ENCODE measurements around the gene DDRGK1.

Gene DDRGK1

GRCh38 chr20:3238616-3239025 lies 34.1 kb upstream of the DDRGK1 start:
- peak overlapping the region; percentile 71 for H3K4me2 ChIP-seq (ENCODE audit: low read length)
- no peaks in the 10 kb centered on the region for H4K20me1 ChIP-seq (ENCODE audit: insufficient read depth, low read length)
- no peak overlapping the region for H3K27ac ChIP-seq (ENCODE audit: low read depth, low read length, poor library complexity, severe bottlenecking)
- H3K9ac ChIP-seq (ENCODE audit: low read length): peak overlapping the region; percentile 9; the same call in 1 of the 2 replicates
- H3K79me2 ChIP-seq (ENCODE audit: insufficient read depth, low read length): no peaks in the 10 kb centered on the region
- 0 out of 2 replicates have a peak, but pooled peaks cover 13% of the 10 kb centered on the region for H3K27me3 ChIP-seq (ENCODE audit: insufficient read depth, low read length)
- H3K9me2 ChIP-seq (ENCODE audit: low read depth, low read length): no peaks in the 10 kb centered on the region
- H3K4me3 ChIP-seq (ENCODE audit: low read depth, low read length, poor library complexity, severe bottlenecking): peak overlapping the region; percentile 68
- H3F3A ChIP-seq (ENCODE audit: insufficient read depth, low read length): no peaks in the 10 kb centered on the region
- H3K9me3 ChIP-seq (ENCODE audit: low read length): no peaks in the 10 kb centered on the region
- TF ChIP-seq EZH2 (IDR thresholded peaks at IDR 0.05; ENCODE audit: borderline replicate concordance, low read length) (no peak), CTCF (IDR thresholded peaks at IDR 0.05; ENCODE audit: low read length) (no peak)
- H3K4me1 ChIP-seq (ENCODE audit: insufficient read depth, low read length, severe bottlenecking): peaks cover 4% of the 10 kb centered on the region
- no peak overlapping the region for H2AFZ ChIP-seq (ENCODE audit: low read length)
- H3K36me3 ChIP-seq (ENCODE audit: insufficient read depth, low read length): no peaks in the 10 kb centered on the region

GRCh38 chr20:3237958-3238615 lies 33.6 kb upstream of the DDRGK1 start:
- Histone ChIP-seq H4K20me1 (ENCODE audit: insufficient read depth, low read length) (no peaks in the 10 kb centered on the region), H3K4me3 (ENCODE audit: low read depth, low read length, poor library complexity, severe bottlenecking) (peak overlapping the region; percentile 68), H3K9me3 (ENCODE audit: low read length) (no peaks in the 10 kb centered on the region), H3K4me2 (ENCODE audit: low read length) (peak overlapping the region; percentile 71), H3F3A (ENCODE audit: insufficient read depth, low read length) (no peaks in the 10 kb centered on the region), H3K27ac (ENCODE audit: low read depth, low read length, poor library complexity, severe bottlenecking) (no peak overlapping the region), H3K4me1 (ENCODE audit: insufficient read depth, low read length, severe bottlenecking) (peaks cover 4% of the 10 kb centered on the region), H3K79me2 (ENCODE audit: insufficient read depth, low read length) (no peaks in the 10 kb centered on the region), H3K9me2 (ENCODE audit: low read depth, low read length) (no peaks in the 10 kb centered on the region), H3K9ac (ENCODE audit: low read length) (peak overlapping the region; percentile 9; the same call in 1 of the 2 replicates), H3K36me3 (ENCODE audit: insufficient read depth, low read length) (no peaks in the 10 kb centered on the region), H2AFZ (ENCODE audit: low read length) (no peak overlapping the region), H3K27me3 (ENCODE audit: insufficient read depth, low read length) (0 out of 2 replicates have a peak, but pooled peaks cover 13% of the 10 kb centered on the region)
- TF ChIP-seq EZH2 (IDR thresholded peaks at IDR 0.05; ENCODE audit: borderline replicate concordance, low read length) (no peak), CTCF (IDR thresholded peaks at IDR 0.05; ENCODE audit: low read length) (no peak)

DNA sequence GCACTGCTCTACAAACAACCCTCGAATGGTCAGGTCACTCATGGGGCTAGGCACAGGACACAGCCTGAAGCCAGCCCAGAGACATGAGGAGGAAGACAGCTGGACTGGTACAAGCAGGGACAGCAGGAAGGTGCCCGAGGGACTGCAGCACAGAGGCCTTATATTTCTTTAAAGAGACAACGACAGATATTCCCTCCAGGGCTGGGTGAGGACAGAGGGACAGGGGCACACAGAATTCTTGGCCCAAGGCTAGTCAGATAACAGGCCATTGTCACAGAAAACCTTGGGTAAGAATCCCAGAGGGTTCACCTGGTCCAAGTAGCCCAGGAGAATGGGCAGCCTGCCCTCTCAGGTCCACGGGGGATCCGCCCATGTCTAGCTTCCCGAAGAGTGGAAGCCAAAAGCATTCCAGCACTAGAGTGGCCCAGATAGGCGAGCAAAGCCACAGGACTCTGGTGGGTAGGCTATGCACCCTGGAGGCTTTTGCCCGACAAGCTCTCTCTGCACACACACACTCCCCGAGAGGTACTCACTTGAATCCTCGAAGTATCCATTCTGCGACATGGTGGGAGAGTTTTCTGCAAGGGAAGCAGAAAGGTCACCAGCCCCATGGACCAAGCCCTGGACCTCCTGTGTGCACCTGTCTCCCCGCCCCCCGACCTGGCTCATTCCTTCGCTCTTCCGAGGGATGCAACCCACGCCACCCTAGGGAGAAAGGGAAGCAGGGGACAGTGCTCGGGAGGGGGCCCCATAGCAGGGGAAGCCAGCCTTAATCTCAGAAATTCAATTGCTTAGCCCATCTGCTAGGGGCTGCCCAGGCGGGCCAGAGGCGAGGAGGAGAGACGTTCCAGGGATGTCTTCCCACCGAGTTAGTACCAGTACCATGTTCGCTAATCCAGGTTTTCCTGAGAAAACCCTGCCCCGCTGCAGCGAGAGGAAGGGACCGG lies 32.8 kb upstream of the DDRGK1 start:
- Histone ChIP-seq H3F3A (ENCODE audit: insufficient read depth, low read length) (no peaks in the 10 kb centered on the region), H3K27ac (ENCODE audit: low read depth, low read length, poor library complexity, severe bottlenecking) (no peak overlapping the region), H3K4me3 (ENCODE audit: low read depth, low read length, poor library complexity, severe bottlenecking) (peak overlapping the region; percentile 68), H3K27me3 (ENCODE audit: insufficient read depth, low read length) (0 out of 2 replicates have a peak, but pooled peaks cover 13% of the 10 kb centered on the region), H3K4me2 (ENCODE audit: low read length) (peak overlapping the region; percentile 71), H2AFZ (ENCODE audit: low read length) (no peak overlapping the region), H4K20me1 (ENCODE audit: insufficient read depth, low read length) (no peaks in the 10 kb centered on the region), H3K4me1 (ENCODE audit: insufficient read depth, low read length, severe bottlenecking) (peaks cover 4% of the 10 kb centered on the region), H3K9ac (ENCODE audit: low read length) (no peak overlapping the region), H3K36me3 (ENCODE audit: insufficient read depth, low read length) (no peaks in the 10 kb centered on the region), H3K9me3 (ENCODE audit: low read length) (no peaks in the 10 kb centered on the region), H3K79me2 (ENCODE audit: insufficient read depth, low read length) (no peaks in the 10 kb centered on the region), H3K9me2 (ENCODE audit: low read depth, low read length) (no peaks in the 10 kb centered on the region)
- TF ChIP-seq CTCF (IDR thresholded peaks at IDR 0.05; ENCODE audit: low read length) (no peak), EZH2 (IDR thresholded peaks at IDR 0.05; ENCODE audit: borderline replicate concordance, low read length) (no peak)

Data from OCI-LY1 (cell line).